ENCODE results near the gene MX2. TPM values are rescaled to one million over a fixed set of nuclear protein-coding genes. Genes with fewer than 3 reads are reported as not detected.

The MX2 gene
- polyA plus RNA-seq, 2 donors: 4.2 to 5.7 TPM

DNA sequence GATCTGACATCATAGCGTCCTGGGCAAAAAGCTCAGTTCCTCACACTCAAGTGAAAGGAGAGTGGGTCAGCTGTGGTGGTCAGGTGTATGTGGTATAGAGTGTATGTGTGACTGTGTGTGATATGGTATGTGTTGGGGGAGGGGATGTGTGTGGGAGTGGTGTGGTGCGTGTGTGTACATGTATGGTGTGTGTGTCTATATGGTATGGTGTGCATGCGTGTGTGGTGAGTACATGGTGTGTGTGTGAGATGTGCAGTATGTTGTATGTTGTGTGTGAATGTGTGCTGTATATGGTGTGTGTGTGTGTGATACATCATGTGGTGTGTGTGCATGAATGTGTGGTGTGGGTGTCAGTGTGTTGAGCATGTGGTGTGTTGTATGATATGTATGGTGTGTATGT lies 24.3 kb upstream of the MX2 start:
- H3K27me3 ChIP-seq (ENCODE audit: control insufficient read depth in 1 of 2, insufficient read depth in 2 of 2, low read length in 2 of 2): no peaks in the 10 kb centered on the region
- H3K36me3 ChIP-seq (ENCODE audit: control insufficient read depth in 2 of 2, insufficient read depth in 2 of 2, low read length in 1 of 2): no peaks in the 10 kb centered on the region
- no peaks in the 10 kb centered on the region for H3K4me1 ChIP-seq (ENCODE audit: control insufficient read depth in 2 of 2, insufficient read depth in 2 of 2, low read length in 1 of 2)
- H3K4me3 ChIP-seq (ENCODE audit: low read depth in 1 of 2, low read length in 2 of 2): no peak overlapping the region
- WGBS, 2 donors: 95 to 97% methylated on average over 3 of the region's 3 CpGs
- H3K9me3 ChIP-seq (ENCODE audit: control insufficient read depth in 2 of 2, insufficient read depth in 1 of 2, low read depth in 1 of 2, low read length in 1 of 2): peaks cover 0 to 3% of the 10 kb centered on the region in 2 donors
- no peak overlapping the region for H3K27ac ChIP-seq (ENCODE audit: low read depth in 2 of 2, low read length in 1 of 2)

DNA sequence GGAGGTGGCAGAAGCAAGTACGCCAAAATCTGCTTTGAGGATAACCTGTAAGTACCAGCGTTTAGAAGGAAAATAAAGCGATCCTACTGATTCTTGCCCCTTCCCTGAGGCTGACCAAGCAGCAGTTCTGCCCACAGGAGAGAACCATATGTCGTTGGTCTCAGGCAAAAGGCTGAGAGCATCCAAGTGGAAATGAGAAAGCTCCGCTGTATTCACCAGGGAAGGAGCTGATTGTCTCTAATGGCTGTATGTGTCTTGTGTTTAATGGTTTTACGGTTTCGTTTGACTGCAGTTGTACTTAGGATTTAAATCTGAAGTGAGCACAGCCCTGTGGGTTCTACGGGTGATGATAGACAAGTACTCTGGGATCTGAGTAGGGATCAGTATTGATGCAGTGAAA lies 23.4 kb upstream of the MX2 start:
- H3K27me3 ChIP-seq (ENCODE audit: control insufficient read depth in 1 of 2, insufficient read depth in 2 of 2, low read length in 2 of 2): no peaks in the 10 kb centered on the region
- no peaks in the 10 kb centered on the region for H3K36me3 ChIP-seq (ENCODE audit: control insufficient read depth in 2 of 2, insufficient read depth in 2 of 2, low read length in 1 of 2)
- H3K4me3 ChIP-seq (ENCODE audit: low read depth in 1 of 2, low read length in 2 of 2): no peak overlapping the region
- peaks cover 0 to 3% of the 10 kb centered on the region in 2 donors for H3K9me3 ChIP-seq (ENCODE audit: control insufficient read depth in 2 of 2, insufficient read depth in 1 of 2, low read depth in 1 of 2, low read length in 1 of 2)
- H3K27ac ChIP-seq (ENCODE audit: low read depth in 2 of 2, low read length in 1 of 2): no peak overlapping the region
- 92 to 93% methylated on average over 8 of the region's 8 CpGs for WGBS, 2 donors
- no peaks in the 10 kb centered on the region for H3K4me1 ChIP-seq (ENCODE audit: control insufficient read depth in 2 of 2, insufficient read depth in 2 of 2, low read length in 1 of 2)

DNA sequence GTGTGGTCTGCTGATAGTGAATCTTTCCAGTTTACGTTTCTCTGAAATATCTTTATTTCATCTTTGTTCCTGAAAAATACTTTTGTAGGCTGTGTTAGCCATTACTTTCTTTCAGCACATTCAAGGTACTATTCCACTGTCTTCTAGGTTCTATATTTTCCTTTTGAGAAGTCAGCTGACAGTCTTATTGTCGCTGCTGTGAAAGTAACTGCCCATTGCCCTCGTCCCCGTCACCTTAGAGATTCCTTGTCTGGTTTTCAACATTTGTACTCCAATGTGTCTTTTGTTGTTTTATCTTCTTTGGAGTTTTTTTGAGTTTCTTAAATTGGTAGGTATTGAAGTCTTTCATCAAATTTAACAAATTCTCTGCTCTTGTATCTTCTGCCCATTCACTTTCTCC lies 19.8 kb upstream of the MX2 start:
- Histone ChIP-seq H3K27ac (ENCODE audit: low read depth in 2 of 2, low read length in 1 of 2) (no peak overlapping the region), H3K9me3 (ENCODE audit: control insufficient read depth in 2 of 2, insufficient read depth in 1 of 2, low read depth in 1 of 2, low read length in 1 of 2) (no peaks in the 10 kb centered on the region), H3K4me3 (ENCODE audit: low read depth in 1 of 2, low read length in 2 of 2) (no peak overlapping the region), H3K27me3 (ENCODE audit: control insufficient read depth in 1 of 2, insufficient read depth in 2 of 2, low read length in 2 of 2) (no peaks in the 10 kb centered on the region), H3K4me1 (ENCODE audit: control insufficient read depth in 2 of 2, insufficient read depth in 2 of 2, low read length in 1 of 2) (no peaks in the 10 kb centered on the region), H3K36me3 (ENCODE audit: control insufficient read depth in 2 of 2, insufficient read depth in 2 of 2, low read length in 1 of 2) (no peaks in the 10 kb centered on the region)
- WGBS, 2 donors: 94 to 96% methylated on average over 4 of the region's 4 CpGs

DNA sequence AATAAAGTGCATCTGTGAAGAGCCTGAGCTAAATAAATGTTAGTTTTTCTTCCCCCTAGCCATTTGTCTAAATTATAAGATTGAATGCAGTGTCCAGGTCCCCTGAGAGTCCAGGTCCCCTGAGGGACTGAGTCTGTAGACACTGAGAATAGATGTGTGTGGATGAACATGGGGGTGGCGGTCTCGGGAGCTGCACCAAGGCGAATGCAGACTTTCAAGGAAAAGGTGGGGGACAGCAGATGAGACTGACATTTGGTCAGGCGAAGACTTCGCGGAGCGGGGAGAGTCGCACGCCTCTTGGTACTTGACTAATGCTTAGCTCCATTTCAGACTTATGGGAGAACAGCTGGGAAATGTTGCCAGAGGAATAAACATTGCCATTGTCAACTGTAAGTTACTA lies 17.7 kb upstream of the MX2 start:
- 81 to 84% methylated on average over 9 of the region's 9 CpGs for WGBS, 2 donors
- H3K27me3 ChIP-seq (ENCODE audit: control insufficient read depth in 1 of 2, insufficient read depth in 2 of 2, low read length in 2 of 2): no peaks in the 10 kb centered on the region
- no peaks in the 10 kb centered on the region for H3K9me3 ChIP-seq (ENCODE audit: control insufficient read depth in 2 of 2, insufficient read depth in 1 of 2, low read depth in 1 of 2, low read length in 1 of 2)
- H3K4me3 ChIP-seq (ENCODE audit: low read depth in 1 of 2, low read length in 2 of 2): no peak overlapping the region
- H3K4me1 ChIP-seq (ENCODE audit: control insufficient read depth in 2 of 2, insufficient read depth in 2 of 2, low read length in 1 of 2): no peaks in the 10 kb centered on the region
- H3K27ac ChIP-seq (ENCODE audit: low read depth in 2 of 2, low read length in 1 of 2): no peak overlapping the region
- H3K36me3 ChIP-seq (ENCODE audit: control insufficient read depth in 2 of 2, insufficient read depth in 2 of 2, low read length in 1 of 2): no peaks in the 10 kb centered on the region

DNA sequence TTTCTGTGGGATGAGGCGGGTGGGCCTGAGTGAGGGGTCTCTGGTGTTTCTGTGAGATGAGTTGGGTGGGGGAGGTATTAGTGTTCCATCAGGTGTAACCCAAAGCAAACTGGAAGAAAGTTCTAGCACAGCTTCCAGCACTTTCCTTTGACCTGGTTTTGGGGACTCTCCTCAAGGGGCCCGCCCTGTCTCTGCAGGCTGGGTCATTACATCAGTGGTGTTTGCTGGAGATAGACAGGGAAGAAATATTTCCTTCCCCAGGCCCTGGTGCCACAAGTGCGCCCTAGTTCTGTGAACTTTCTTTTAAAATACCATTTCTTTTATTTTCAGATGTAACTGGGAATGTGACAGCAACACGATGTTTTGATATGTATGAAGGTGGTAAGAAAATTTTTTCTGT lies 16.5 kb upstream of the MX2 start:
- Histone ChIP-seq H3K27me3 (ENCODE audit: control insufficient read depth in 1 of 2, insufficient read depth in 2 of 2, low read length in 2 of 2) (no peaks in the 10 kb centered on the region), H3K9me3 (ENCODE audit: control insufficient read depth in 2 of 2, insufficient read depth in 1 of 2, low read depth in 1 of 2, low read length in 1 of 2) (no peaks in the 10 kb centered on the region), H3K27ac (ENCODE audit: low read depth in 2 of 2, low read length in 1 of 2) (no peak overlapping the region), H3K4me1 (ENCODE audit: control insufficient read depth in 2 of 2, insufficient read depth in 2 of 2, low read length in 1 of 2) (no peaks in the 10 kb centered on the region), H3K4me3 (ENCODE audit: low read depth in 1 of 2, low read length in 2 of 2) (no peak overlapping the region), H3K36me3 (ENCODE audit: control insufficient read depth in 2 of 2, insufficient read depth in 2 of 2, low read length in 1 of 2) (no peaks in the 10 kb centered on the region)
- 93 to 96% methylated on average over 4 of the region's 4 CpGs for WGBS, 2 donors

DNA sequence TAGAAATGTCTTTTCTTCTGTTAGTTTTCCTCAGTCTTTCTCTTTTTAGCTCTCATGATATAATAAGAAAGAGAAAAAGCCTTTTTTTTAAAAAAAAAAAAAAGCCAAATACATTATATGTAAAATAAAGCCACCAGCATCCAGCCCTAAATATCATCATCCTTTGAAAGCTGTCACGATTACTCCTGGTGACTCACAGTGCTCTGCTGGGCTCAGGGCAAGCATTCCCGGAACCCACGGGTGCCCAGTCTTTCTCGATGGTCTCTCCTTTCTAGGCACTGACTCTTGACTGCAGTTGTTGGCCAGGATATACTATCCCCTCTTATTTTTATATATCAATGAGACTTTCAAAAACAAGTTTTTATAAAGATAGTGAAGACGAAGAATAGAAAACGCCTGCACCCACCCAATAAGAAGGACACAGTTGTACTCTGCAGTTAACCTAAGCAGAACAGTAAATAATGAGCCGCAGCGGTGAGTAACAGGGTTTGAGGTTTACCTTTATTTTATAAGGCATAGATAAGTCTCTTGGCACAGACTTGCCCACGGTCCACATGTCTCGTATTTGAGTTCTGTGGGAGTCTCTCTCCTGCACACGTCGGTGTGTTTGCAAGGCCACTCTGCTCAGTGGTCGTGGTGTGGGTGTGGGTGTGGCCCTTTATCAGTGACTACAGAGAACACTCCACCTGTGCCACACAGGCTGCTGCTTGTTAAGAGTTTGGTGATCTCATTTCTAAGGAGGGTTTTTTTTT lies 15.7 kb upstream of the MX2 start:
- peak overlapping the region in 1 of 2 donors; percentile 33 for H3K27ac ChIP-seq (ENCODE audit: low read depth in 2 of 2, low read length in 1 of 2)
- H3K4me1 ChIP-seq (ENCODE audit: control insufficient read depth in 2 of 2, insufficient read depth in 2 of 2, low read length in 1 of 2): no peaks in the 10 kb centered on the region
- 53 to 56% methylated on average over 13 of the region's 13 CpGs for WGBS, 2 donors
- H3K36me3 ChIP-seq (ENCODE audit: control insufficient read depth in 2 of 2, insufficient read depth in 2 of 2, low read length in 1 of 2): no peaks in the 10 kb centered on the region
- no peaks in the 10 kb centered on the region for H3K9me3 ChIP-seq (ENCODE audit: control insufficient read depth in 2 of 2, insufficient read depth in 1 of 2, low read depth in 1 of 2, low read length in 1 of 2)
- H3K27me3 ChIP-seq (ENCODE audit: control insufficient read depth in 1 of 2, insufficient read depth in 2 of 2, low read length in 2 of 2): no peaks in the 10 kb centered on the region
- H3K4me3 ChIP-seq (ENCODE audit: low read depth in 1 of 2, low read length in 2 of 2): no peak overlapping the region

DNA sequence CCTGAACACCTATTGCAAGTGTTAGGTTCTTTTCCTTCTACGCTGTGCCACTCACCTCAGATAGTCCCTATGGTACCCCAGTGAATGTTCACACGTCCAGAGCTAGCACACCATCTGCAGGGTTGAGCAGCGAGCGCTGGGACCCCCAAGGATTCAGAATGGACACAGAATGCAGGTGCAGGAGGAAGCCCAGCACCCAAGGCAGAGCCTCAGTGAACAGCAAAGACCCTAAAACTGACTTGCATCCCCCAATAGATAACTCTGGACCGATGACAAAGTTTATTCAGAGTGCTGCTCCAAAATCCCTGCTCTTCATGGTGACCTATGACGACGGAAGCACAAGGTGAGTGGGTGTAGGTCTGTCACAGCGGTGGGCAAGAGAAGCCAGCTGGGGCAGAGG lies 15.1 kb upstream of the MX2 start:
- Histone ChIP-seq H3K27ac (ENCODE audit: low read depth in 2 of 2, low read length in 1 of 2) (no peak overlapping the region), H3K36me3 (ENCODE audit: control insufficient read depth in 2 of 2, insufficient read depth in 2 of 2, low read length in 1 of 2) (no peaks in the 10 kb centered on the region), H3K9me3 (ENCODE audit: control insufficient read depth in 2 of 2, insufficient read depth in 1 of 2, low read depth in 1 of 2, low read length in 1 of 2) (no peaks in the 10 kb centered on the region), H3K4me1 (ENCODE audit: control insufficient read depth in 2 of 2, insufficient read depth in 2 of 2, low read length in 1 of 2) (no peaks in the 10 kb centered on the region), H3K4me3 (ENCODE audit: low read depth in 1 of 2, low read length in 2 of 2) (no peak overlapping the region), H3K27me3 (ENCODE audit: control insufficient read depth in 1 of 2, insufficient read depth in 2 of 2, low read length in 2 of 2) (no peaks in the 10 kb centered on the region)
- WGBS, 2 donors: 89 to 91% methylated on average over 8 of the region's 8 CpGs

DNA sequence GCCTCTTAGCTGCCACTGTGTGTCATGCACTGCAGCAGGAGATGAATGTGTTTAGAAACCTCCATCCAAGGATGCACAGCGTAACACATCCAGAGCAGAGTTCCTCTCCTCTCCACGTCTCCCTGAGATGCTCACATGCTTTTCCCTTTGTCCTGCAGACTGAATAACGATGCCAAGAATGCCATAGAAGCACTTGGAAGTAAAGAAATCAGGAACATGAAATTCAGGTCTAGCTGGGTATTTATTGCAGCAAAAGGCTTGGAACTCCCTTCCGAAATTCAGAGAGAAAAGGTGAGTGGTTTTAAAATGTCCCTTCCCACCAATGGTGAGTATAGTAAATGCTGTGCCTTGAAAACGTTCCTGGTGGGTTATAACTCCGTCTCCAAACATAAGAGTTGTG lies 13.4 kb upstream of the MX2 start:
- H3K4me1 ChIP-seq (ENCODE audit: control insufficient read depth in 2 of 2, insufficient read depth in 2 of 2, low read length in 1 of 2): no peaks in the 10 kb centered on the region
- H3K27me3 ChIP-seq (ENCODE audit: control insufficient read depth in 1 of 2, insufficient read depth in 2 of 2, low read length in 2 of 2): no peaks in the 10 kb centered on the region
- no peak overlapping the region for H3K4me3 ChIP-seq (ENCODE audit: low read depth in 1 of 2, low read length in 2 of 2)
- no peaks in the 10 kb centered on the region for H3K9me3 ChIP-seq (ENCODE audit: control insufficient read depth in 2 of 2, insufficient read depth in 1 of 2, low read depth in 1 of 2, low read length in 1 of 2)
- H3K36me3 ChIP-seq (ENCODE audit: control insufficient read depth in 2 of 2, insufficient read depth in 2 of 2, low read length in 1 of 2): no peaks in the 10 kb centered on the region
- WGBS, 2 donors: 52 to 65% methylated on average over 6 of the region's 6 CpGs
- H3K27ac ChIP-seq (ENCODE audit: low read depth in 2 of 2, low read length in 1 of 2): no peak overlapping the region

DNA sequence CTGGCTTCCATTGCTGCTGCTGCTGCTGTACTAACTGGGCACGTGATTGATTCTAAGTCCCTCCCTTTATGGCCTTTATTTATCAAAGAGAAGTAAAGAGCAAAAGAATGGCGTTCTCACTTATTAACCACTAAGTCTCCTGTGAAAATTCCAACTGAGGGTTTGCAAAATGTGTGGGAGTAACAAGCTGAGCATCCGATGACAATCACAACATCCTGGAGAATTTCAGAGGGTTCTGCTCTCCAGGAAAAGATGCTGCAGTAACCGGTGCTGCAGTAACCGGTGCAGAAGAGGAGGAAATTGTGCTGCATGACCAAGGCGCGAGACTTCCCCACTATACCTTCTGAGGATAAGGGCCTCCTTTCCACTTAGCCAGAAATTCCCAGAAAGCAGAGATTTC lies 12.7 kb upstream of the MX2 start:
- Histone ChIP-seq H3K27ac (ENCODE audit: low read depth in 2 of 2, low read length in 1 of 2) (no peak overlapping the region), H3K9me3 (ENCODE audit: control insufficient read depth in 2 of 2, insufficient read depth in 1 of 2, low read depth in 1 of 2, low read length in 1 of 2) (no peaks in the 10 kb centered on the region), H3K4me1 (ENCODE audit: control insufficient read depth in 2 of 2, insufficient read depth in 2 of 2, low read length in 1 of 2) (no peaks in the 10 kb centered on the region), H3K4me3 (ENCODE audit: low read depth in 1 of 2, low read length in 2 of 2) (no peak overlapping the region), H3K36me3 (ENCODE audit: control insufficient read depth in 2 of 2, insufficient read depth in 2 of 2, low read length in 1 of 2) (no peaks in the 10 kb centered on the region), H3K27me3 (ENCODE audit: control insufficient read depth in 1 of 2, insufficient read depth in 2 of 2, low read length in 2 of 2) (no peaks in the 10 kb centered on the region)
- WGBS, 2 donors: 73 to 78% methylated on average over 7 of the region's 7 CpGs

DNA sequence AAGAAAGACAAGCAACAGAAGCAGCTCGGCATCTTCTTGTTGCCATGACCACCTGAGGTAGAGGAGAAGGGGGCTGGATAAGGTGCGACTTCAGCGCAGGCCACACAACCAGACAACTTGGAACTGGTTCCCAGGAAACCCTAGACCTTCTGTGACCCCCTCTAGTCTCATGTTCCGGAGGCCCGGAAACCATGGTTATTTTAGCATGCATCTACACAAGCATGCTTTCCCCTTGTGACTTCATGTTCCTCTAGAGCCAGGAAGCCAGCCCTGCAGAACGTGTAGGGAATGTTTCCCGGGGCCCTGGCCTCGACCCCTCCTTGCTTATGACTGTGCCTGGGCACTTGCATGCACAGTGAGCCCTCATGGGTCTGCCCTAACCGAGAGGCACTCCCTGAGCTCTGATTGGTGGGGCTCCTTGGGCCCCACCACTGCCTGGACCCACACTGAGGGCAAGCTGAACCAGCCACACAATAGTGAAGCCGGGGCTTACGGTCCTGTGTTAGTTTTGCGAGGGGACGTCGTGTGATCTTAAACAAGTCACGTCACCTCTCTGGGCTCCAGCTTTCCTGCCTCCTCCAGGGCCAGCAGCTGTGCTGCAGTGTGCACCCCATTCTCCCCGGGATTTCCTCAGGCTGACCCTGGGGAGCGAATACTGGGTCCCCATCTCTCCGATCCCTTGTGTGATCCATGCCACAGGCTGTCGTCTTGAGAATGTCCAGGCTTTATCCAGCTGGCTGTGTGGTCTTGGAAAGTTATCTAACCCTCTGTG lies 12.0 kb upstream of the MX2 start:
- no peaks in the 10 kb centered on the region for H3K4me1 ChIP-seq (ENCODE audit: control insufficient read depth in 2 of 2, insufficient read depth in 2 of 2, low read length in 1 of 2)
- no peak overlapping the region for H3K27ac ChIP-seq (ENCODE audit: low read depth in 2 of 2, low read length in 1 of 2)
- no peaks in the 10 kb centered on the region for H3K36me3 ChIP-seq (ENCODE audit: control insufficient read depth in 2 of 2, insufficient read depth in 2 of 2, low read length in 1 of 2)
- no peaks in the 10 kb centered on the region for H3K9me3 ChIP-seq (ENCODE audit: control insufficient read depth in 2 of 2, insufficient read depth in 1 of 2, low read depth in 1 of 2, low read length in 1 of 2)
- H3K27me3 ChIP-seq (ENCODE audit: control insufficient read depth in 1 of 2, insufficient read depth in 2 of 2, low read length in 2 of 2): no peaks in the 10 kb centered on the region
- 87 to 90% methylated on average over 19 of the region's 19 CpGs for WGBS, 2 donors
- no peak overlapping the region for H3K4me3 ChIP-seq (ENCODE audit: low read depth in 1 of 2, low read length in 2 of 2)

All from esophagus (tissue), 2 donors.